Activated CD4-positive, alpha-beta T cell treated with anti-CD3 and anti-CD28 coated beads, Interleukin-2, amount 50 U/mL, for 24 hours (primary cell): ENCODE data around the gene UBQLNL.
A peak's percentile ranks its signal among the peaks of the same experiment; 100 is the strongest.

Experiments
- DNase-seq, 2 donors: peaks; one replicate each; pipeline ENCODE4 v3.0.0-alpha.2; 2020; ENCODE audit warnings: low read depth in 1 of 2, low spot score in 1 of 2

Gene UBQLNL

GRCh38 chr11:5507933-5508305 lies 8.6 kb downstream of the UBQLNL start:
- no peak for DNase-seq

- no peak for DNase-seq
Observed at GRCh38 chr11:5507177-5507932, 9.1 kb downstream of the UBQLNL start.

- DNase-seq, result no peak
Observed at GRCh38 chr11:5505363-5506048, 11.0 kb downstream of the UBQLNL start.

GRCh38 chr11:5504403-5504921 lies 12.0 kb downstream of the UBQLNL start:
- DNase-seq, result no peak

GRCh38 chr11:5500393-5500801 lies 16.1 kb downstream of the UBQLNL start:
- no peak for DNase-seq

GRCh38 chr11:5499671-5500070 lies 16.8 kb downstream of the UBQLNL start:
- no peak for DNase-seq

GRCh38 chr11:5489576-5490357 lies 26.7 kb downstream of the UBQLNL start:
- no peak for DNase-seq

GRCh38 chr11:5488798-5489399 lies 27.6 kb downstream of the UBQLNL start:
- no peak for DNase-seq

- no peak for DNase-seq
Observed at GRCh38 chr11:5488385-5488784, 28.1 kb downstream of the UBQLNL start, which contains the start of gene OR52D1. TSS of gene OR52D1 (plus strand) at chr11:5488685. CDS start at chr11:5488707, 22 bp downstream.

GRCh38 chr11:5486421-5486820 lies 30.1 kb downstream of the UBQLNL start:
- DNase-seq, result no peak

GRCh38 chr11:5486003-5486402 lies 30.5 kb downstream of the UBQLNL start:
- DNase-seq, result no peak

GRCh38 chr11:5476186-5476819 lies 40.2 kb downstream of the UBQLNL start:
- DNase-seq, result peak in 1 of 2 donors; percentile 20

- no peak for DNase-seq
Observed at GRCh38 chr11:5473921-5474320, 42.6 kb downstream of the UBQLNL start.

- DNase-seq, result no peak
Observed at GRCh38 chr11:5467527-5467926, 49.0 kb downstream of the UBQLNL start.
